Inferior parietal cortex (tissue), 1 donor: Measurements from ENCODE around the gene SLC2A1.

Experiments used
- DNase-seq: peaks from one replicate; pipeline ENCODE4 v3.0.0-alpha.2; 2016; ENCODE audit errors: extremely low spot score

SLC2A1 gene

DNA sequence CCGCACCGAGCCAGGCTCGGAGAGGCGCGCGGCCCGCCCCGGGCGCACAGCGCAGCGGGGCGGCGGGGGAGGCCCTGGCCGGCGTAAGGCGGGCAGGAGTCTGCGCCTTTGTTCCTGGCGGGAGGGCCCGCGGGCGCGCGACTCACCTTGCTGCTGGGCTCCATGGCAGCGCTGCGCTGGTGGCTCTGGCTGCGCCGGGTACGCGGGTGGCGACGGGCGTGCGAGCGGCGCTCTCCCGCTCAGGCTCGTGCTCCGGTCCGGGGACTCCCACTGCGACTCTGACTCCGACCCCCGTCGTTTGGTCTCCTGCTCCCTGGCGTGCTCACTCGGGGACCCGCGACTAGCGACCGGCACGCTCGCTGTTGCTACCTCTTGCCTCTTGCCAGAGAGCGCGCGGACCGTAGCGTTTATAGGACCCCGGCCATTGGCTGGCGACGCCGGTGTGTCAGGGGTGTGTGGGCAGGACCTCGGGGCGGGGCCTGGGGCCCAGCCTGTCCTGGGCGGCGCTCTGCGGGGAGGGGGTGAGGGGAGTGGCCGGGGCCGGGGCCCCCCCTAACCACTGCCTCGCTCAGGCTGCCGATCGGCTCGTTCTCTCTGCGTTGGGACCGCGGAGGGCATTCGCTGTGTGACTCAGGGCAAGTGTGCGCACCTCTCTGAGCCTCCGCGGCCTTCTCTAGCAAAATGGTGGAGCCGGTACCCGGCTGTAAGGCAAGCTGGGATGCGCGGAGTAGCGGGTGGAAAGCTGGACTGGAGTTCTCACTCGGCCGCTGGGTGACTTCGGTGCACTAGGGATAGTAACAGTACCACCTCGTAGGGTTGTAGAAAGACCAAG lies at the start of gene SLC2A1:
Gene SLC2A1, minus strand, starts transcription at position 381 of the 832 bp plus-strand sequence. Its CDS starts 217 bp downstream, at position 164.
- peak; percentile 92 for DNase-seq

GRCh38 chr1:43007377-43008114 lies 48.9 kb upstream of the SLC2A1 start:
- no peak for DNase-seq

GRCh38 chr1:43005460-43006361 lies 47.0 kb upstream of the SLC2A1 start:
- DNase-seq, result no peak

GRCh38 chr1:43004587-43005459 lies 46.2 kb upstream of the SLC2A1 start:
- DNase-seq, result no peak

- no peak for DNase-seq
These were observed 44.1 kb upstream of the SLC2A1 start for GRCh38 chr1:43002766-43003165.

DNA sequence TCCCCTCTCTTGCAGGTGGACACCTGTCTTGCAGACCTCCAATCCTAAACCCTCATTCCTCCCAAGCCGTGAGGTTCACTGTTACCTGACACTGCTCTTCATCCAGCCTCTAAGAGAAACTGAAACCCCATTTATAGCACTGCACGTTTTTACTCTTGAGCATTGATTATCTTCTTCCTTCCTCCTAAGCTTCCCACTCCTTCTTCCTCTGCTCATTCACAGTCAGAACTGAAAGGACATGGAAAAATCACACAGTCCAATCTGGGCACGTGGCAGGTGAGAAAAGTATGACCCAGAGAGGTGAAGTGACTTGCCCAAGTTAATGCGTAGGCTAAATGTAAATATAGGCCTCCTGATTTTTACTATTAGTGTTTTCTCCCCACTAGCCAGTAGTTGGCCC lies 43.4 kb upstream of the SLC2A1 start:
- no peak for DNase-seq

GRCh38 chr1:43001434-43001833 lies 42.8 kb upstream of the SLC2A1 start:
- no peak for DNase-seq

DNA sequence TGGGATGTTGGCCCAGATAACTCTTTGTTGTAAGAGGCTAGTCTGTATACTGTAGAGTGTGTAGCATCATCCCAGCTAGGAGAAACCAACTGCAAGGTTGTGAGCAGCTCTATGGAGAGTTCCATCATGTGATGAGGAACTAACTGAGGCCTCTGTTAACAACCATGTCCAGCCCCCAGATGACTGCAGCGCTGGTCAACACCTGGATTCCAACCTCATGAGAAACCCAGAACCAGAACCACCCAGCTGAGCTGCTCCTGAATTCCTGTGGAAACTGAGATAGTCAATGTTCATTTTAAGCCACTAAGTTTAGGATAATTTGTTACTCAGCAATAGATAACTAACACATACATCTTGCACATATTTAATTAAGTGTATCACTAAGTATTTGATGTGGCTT lies 41.6 kb upstream of the SLC2A1 start:
- DNase-seq, result no peak

- no peak for DNase-seq
These were observed 40.6 kb upstream of the SLC2A1 start for GRCh38 chr1:42999308-42999707.

DNA sequence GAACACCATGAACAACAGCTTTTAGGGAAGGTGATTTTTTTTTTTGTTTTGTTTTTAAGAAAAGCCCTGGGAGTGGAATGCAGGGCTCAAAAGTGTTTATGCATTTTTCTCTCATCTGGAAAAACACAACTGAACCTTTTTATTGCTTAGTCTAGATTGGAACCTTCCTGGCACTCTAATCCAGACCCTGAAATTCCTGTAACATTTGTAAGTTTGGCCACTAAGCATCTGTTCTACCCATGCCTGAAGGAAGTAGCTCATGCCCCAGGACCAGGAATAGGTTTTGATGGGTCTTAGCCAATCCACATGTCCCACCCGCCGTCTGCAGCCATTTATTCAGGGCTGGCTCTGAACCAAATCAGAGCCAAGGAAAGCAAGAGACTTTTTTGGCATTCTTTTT lies 39.7 kb upstream of the SLC2A1 start:
- DNase-seq, result no peak

DNA sequence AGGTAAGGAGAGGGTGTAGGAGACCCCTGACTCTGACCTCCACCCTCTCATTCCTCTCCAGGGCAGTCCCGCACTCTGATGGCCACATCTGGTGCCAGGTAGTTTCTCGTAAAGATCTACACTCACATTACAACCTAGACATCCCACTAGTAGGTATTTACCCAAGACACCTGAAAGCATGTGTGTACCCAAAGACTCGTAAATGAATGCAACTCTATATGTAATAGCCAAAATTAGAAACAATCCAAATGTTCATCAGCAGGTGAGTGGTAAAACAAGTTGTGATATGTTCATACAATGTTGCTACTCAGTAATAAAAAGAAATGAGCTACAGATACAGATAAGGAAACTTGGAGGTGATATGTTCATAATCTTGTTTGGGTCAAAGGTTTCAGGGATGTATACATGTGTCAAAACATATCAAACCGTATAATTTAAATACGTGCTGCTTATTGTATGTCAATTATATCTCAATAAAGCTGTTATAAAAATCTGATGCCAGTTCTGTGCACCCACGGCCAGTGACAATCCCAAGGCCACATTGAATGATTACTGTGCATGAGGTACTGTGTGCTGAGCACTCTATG lies 37.8 kb upstream of the SLC2A1 start:
- no peak for DNase-seq

DNA sequence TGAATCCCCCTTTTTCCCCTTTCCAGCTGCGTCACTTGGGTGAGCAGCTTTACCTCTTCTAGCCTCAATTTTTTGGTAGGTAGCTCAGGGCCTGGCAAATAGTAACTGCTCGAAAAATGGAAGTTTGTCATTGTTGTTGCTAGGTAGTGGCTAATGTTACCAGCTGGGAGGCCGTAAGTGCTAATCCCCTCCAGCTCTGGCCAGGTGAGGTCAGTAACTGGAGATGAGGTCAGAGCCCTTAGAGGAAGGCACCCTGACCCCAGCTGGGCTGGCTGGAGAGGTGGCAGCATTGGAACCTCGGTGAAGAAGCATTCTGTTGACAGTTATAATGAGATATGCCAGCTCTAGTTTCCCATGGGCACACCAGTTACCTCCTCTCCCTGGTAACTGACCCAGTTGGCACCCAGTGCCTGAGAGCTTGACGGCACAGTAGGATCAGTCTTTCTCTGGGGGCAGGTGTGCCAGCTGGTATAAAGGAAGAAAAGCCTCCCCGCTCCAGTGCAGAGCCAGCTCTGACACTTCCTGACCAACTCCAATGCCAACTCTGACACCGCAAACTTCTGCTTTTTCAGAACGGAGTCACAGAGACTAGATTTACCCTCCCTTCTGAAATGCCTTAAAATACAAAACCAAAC lies 35.0 kb upstream of the SLC2A1 start:
- DNase-seq, result no peak

- DNase-seq, result no peak
These were observed 33.4 kb upstream of the SLC2A1 start for GRCh38 chr1:42992054-42992571.

GRCh38 chr1:42990757-42991346 lies 32.2 kb upstream of the SLC2A1 start:
- no peak for DNase-seq

DNA sequence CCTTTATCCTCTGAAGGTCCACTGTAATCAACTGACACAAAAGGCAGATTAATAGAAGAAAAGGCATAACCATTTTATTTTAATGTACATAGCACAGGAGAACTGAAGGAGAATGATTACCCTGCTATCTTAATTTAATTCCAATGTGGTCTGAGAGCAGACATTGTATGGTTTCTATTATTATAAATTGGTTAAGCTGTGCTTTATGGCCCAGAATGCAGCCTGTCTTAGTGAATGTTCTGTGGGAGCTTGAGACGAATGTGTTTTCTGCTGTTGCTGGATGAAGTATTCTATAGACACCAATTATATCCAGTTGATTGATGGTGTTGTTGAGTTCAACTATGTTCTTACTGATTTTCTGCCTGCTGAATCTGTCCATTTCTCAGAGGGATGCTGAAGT lies 25.0 kb upstream of the SLC2A1 start:
- no peak for DNase-seq

GRCh38 chr1:42983253-42983652 lies 24.6 kb upstream of the SLC2A1 start:
- DNase-seq, result no peak

DNA sequence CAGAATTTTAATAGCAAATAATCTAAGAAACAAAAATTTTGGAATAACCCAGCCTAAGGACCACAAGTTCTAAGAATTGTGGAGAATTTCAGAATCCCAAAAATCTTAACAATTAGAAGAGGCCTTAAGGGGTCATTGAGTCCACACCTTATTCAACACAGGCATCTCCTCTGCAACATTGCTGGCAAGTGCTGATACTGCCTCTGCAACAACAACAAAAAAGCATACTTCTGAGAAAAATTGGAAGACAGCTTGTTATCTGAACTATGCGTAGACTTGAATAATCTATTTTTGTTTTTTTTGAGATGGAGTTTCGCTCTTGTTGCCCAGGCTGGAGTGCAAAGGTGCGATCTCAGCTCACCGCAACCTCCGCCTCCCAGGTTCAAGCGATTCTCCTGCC lies 24.0 kb upstream of the SLC2A1 start:
- DNase-seq, result no peak

- DNase-seq, result no peak
These were observed 23.2 kb upstream of the SLC2A1 start for GRCh38 chr1:42981871-42982270.

DNA sequence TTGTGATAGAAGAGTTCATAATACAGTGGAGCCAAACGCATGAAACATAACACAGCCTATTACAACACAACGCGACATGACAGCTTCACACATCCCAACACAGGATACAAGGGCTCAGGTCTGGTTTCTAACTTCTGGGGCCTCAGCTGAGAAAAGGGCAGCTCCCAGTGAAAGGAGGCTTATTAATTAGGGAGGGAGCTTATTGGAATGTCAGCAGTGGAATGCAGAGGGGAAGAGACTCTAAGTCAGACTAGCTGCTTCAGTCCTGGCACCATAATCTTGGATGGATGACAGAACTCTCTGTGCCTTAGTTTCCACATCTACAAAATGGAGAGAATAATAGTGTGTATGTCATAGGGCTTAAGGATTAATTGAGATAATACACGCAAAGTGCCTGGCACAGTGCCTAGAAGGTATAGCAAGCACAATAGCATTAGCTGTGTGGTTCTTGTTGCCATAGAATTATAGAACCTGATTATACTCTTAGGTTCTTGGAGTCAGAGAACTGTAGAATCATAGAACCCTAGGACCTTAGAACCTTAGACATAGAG lies 22.7 kb upstream of the SLC2A1 start:
- DNase-seq, result no peak
